ENCODE data around the gene SPAG6.
A peak's percentile ranks its signal among the peaks of the same experiment; 100 is the strongest.
"Not testable (repeated sequence)": the region's sequence is repeated elsewhere in the genome, so short reads cannot be mapped to it uniquely, and the experiment has no call there.

Gene SPAG6

GRCh38 chr10:22379059-22379458 is 33.8 kb downstream of the SPAG6 start:
- no peak for DNase-seq

- no peak for DNase-seq
Measured at GRCh38 chr10:22381262-22381661, 36.0 kb downstream of the SPAG6 start.

- no peak for DNase-seq
Measured at GRCh38 chr10:22386503-22386902, 41.2 kb downstream of the SPAG6 start.

- DNase-seq: no peak
Measured at GRCh38 chr10:22389856-22390589, 44.7 kb downstream of the SPAG6 start.

GRCh38 chr10:22391600-22391999 is 46.3 kb downstream of the SPAG6 start:
- DNase-seq: no peak

GRCh38 chr10:22396195-22396594 is 50.9 kb downstream of the SPAG6 start:
- DNase-seq: not testable (repeated sequence)

GRCh38 chr10:22406916-22407315 is 61.6 kb downstream of the SPAG6 start:
- DNase-seq: not testable (repeated sequence)

GRCh38 chr10:22410394-22410793 is 65.1 kb downstream of the SPAG6 start:
- DNase-seq: no peak

GRCh38 chr10:22410846-22411245 is 65.5 kb downstream of the SPAG6 start:
- no peak for DNase-seq

GRCh38 chr10:22414146-22414545 is 68.8 kb downstream of the SPAG6 start:
- DNase-seq: no peak

- DNase-seq: no peak
Measured at GRCh38 chr10:22415072-22415471, 69.8 kb downstream of the SPAG6 start.

GRCh38 chr10:22417736-22418268 is 72.5 kb downstream of the SPAG6 start:
- no peak for DNase-seq

- DNase-seq: no peak
Measured at GRCh38 chr10:22420787-22421517, 75.7 kb downstream of the SPAG6 start.

- no peak for DNase-seq
Measured at GRCh38 chr10:22426653-22427052, 81.4 kb downstream of the SPAG6 start.

GRCh38 chr10:22427101-22427500 is 81.8 kb downstream of the SPAG6 start:
- no peak for DNase-seq

- DNase-seq: no peak
Measured at GRCh38 chr10:22427890-22428571, 82.7 kb downstream of the SPAG6 start.

- DNase-seq: no peak
Measured at GRCh38 chr10:22429146-22429545, 83.8 kb downstream of the SPAG6 start.

- DNase-seq: no peak
Measured at GRCh38 chr10:22429981-22430421, 84.7 kb downstream of the SPAG6 start.

- no peak for DNase-seq
Measured at GRCh38 chr10:22433875-22434274, 88.6 kb downstream of the SPAG6 start.

GRCh38 chr10:22434521-22434920 is 89.2 kb downstream of the SPAG6 start:
- DNase-seq: no peak

GRCh38 chr10:22435650-22436049 is 90.4 kb downstream of the SPAG6 start:
- no peak for DNase-seq

- DNase-seq: peak; percentile 71
Measured at GRCh38 chr10:22436526-22436892, 91.2 kb downstream of the SPAG6 start.

GRCh38 chr10:22436893-22437619 is 91.8 kb downstream of the SPAG6 start:
- DNase-seq: peak; percentile 71
